ENCODE data around the gene ABCB6.
A peak's percentile ranks its signal among the peaks of the same experiment; 100 is the strongest.

The ABCB6 gene

GRCh38 chr2:219252570-219252899, 33.8 kb upstream of the ABCB6 start:
- peak overlapping the region; percentile 73 for H3K4me3 ChIP-seq (ENCODE audit: low read depth, low read length)
- H3K36me3 ChIP-seq (ENCODE audit: control insufficient read depth, insufficient read depth, low read length), result peaks cover 20% of the 10 kb centered on the region
- H3K4me1 ChIP-seq (ENCODE audit: control insufficient read depth, insufficient read depth, low read length), result peaks cover 15% of the 10 kb centered on the region
- H3K27ac ChIP-seq (ENCODE audit: low read depth, low read length), result no peak overlapping the region
- no peaks in the 10 kb centered on the region for H3K9me3 ChIP-seq (ENCODE audit: control insufficient read depth, insufficient read depth, low read length)
- peaks cover 58% of the 10 kb centered on the region for H3K27me3 ChIP-seq (ENCODE audit: control insufficient read depth, insufficient read depth, low read length)
- no peak overlapping the region for H3K9ac ChIP-seq (ENCODE audit: low read depth, low read length)

GRCh38 chr2:219252084-219252483, 33.3 kb upstream of the ABCB6 start:
- Histone ChIP-seq H3K4me3 (ENCODE audit: low read depth, low read length) (peak overlapping the region; percentile 73; the same call in 1 of the 2 replicates), H3K27ac (ENCODE audit: low read depth, low read length) (no peak overlapping the region), H3K9ac (ENCODE audit: low read depth, low read length) (no peak overlapping the region), H3K9me3 (ENCODE audit: control insufficient read depth, insufficient read depth, low read length) (no peaks in the 10 kb centered on the region), H3K4me1 (ENCODE audit: control insufficient read depth, insufficient read depth, low read length) (peaks cover 15% of the 10 kb centered on the region), H3K36me3 (ENCODE audit: control insufficient read depth, insufficient read depth, low read length) (peaks cover 25% of the 10 kb centered on the region), H3K27me3 (ENCODE audit: control insufficient read depth, insufficient read depth, low read length) (peaks cover 58% of the 10 kb centered on the region)

DNA sequence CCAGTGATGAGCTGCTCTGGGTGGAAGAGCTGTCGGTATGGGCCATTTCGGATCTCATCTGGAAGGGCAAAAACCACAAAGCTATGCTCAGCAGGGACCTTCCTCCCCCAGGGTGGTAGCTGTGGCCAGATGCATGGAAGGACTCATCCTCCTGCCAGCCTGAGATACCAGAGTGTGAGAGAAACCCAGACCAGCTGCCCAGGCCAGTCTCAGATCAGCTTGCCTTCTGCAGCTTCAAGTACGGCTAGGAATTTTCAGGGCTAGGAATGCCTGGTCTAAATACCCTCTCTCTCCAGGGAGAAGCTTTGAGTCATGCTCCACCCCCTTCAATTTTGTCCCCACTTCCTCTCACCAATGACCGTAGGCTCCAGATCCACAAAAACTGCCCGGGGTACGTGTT, 32.9 kb upstream of the ABCB6 start:
- Histone ChIP-seq H3K4me3 (ENCODE audit: low read depth, low read length) (no peak overlapping the region), H3K27me3 (ENCODE audit: control insufficient read depth, insufficient read depth, low read length) (peaks cover 56% of the 10 kb centered on the region), H3K27ac (ENCODE audit: low read depth, low read length) (no peak overlapping the region), H3K4me1 (ENCODE audit: control insufficient read depth, insufficient read depth, low read length) (peaks cover 15% of the 10 kb centered on the region), H3K9ac (ENCODE audit: low read depth, low read length) (no peak overlapping the region), H3K9me3 (ENCODE audit: control insufficient read depth, insufficient read depth, low read length) (no peaks in the 10 kb centered on the region), H3K36me3 (ENCODE audit: control insufficient read depth, insufficient read depth, low read length) (peaks cover 29% of the 10 kb centered on the region)

- no peak overlapping the region for H3K4me3 ChIP-seq (ENCODE audit: low read depth, low read length)
- H3K27ac ChIP-seq (ENCODE audit: low read depth, low read length), result no peak overlapping the region
- peaks cover 29% of the 10 kb centered on the region for H3K36me3 ChIP-seq (ENCODE audit: control insufficient read depth, insufficient read depth, low read length)
- H3K4me1 ChIP-seq (ENCODE audit: control insufficient read depth, insufficient read depth, low read length), result peaks cover 19% of the 10 kb centered on the region
- no peak overlapping the region for H3K9ac ChIP-seq (ENCODE audit: low read depth, low read length)
- H3K27me3 ChIP-seq (ENCODE audit: control insufficient read depth, insufficient read depth, low read length), result peaks cover 42% of the 10 kb centered on the region
- no peaks in the 10 kb centered on the region for H3K9me3 ChIP-seq (ENCODE audit: control insufficient read depth, insufficient read depth, low read length)
These were observed 31.5 kb upstream of the ABCB6 start for GRCh38 chr2:219250049-219250781.

DNA sequence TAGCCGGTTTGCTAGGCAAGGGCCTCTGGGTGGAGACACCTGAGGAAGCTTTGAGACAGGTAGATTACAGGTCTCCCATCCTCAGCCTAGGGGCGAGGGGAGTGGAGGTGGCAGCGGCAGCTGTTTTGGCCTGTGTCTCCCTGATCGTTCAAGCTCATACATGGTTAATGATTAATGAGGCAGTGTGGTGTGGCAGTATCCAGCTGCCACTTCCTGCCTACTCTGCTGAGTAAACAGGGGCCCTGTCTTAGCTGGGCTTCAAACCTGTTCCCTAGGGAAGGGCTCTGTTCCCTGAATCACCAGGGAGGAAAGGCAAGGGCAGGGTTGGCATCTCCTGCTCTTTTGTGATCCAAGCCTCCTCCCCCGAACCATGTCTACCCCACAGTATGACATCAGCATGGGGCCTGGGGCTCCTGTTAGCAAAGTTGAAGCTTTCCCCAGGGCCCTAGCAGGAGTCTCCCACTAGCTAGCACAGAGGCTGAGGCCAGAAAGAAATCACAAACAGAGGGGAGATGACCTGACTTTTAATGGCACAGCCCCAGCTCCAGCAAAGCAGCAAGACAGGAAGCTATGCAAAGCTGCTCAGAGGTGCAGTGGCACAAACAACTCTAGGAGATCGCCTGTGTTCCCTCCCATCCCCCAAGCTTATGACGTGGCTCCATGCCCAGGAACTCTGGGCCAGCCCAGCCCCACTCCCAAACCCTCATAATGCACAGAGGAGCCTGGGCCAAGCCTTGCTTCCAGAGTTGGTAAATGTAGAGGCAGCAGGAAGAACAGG, 30.6 kb upstream of the ABCB6 start:
- H3K4me1 ChIP-seq (ENCODE audit: control insufficient read depth, insufficient read depth, low read length), result peaks cover 15% of the 10 kb centered on the region

GRCh38 chr2:219248845-219249202, 30.1 kb upstream of the ABCB6 start:
- H3K36me3 ChIP-seq (ENCODE audit: control insufficient read depth, insufficient read depth, low read length), result peaks cover 29% of the 10 kb centered on the region
- H3K27me3 ChIP-seq (ENCODE audit: control insufficient read depth, insufficient read depth, low read length), result peaks cover 28% of the 10 kb centered on the region
- H3K27ac ChIP-seq (ENCODE audit: low read depth, low read length), result peak overlapping the region; percentile 70
- H3K4me3 ChIP-seq (ENCODE audit: low read depth, low read length), result no peak overlapping the region
- peaks cover 14% of the 10 kb centered on the region for H3K4me1 ChIP-seq (ENCODE audit: control insufficient read depth, insufficient read depth, low read length)
- H3K9ac ChIP-seq (ENCODE audit: low read depth, low read length), result no peak overlapping the region
- H3K9me3 ChIP-seq (ENCODE audit: control insufficient read depth, insufficient read depth, low read length), result no peaks in the 10 kb centered on the region

More for the DNA sequence above, 30.6 kb upstream of the ABCB6 start:
- peaks cover 29% of the 10 kb centered on the region for H3K36me3 ChIP-seq (ENCODE audit: control insufficient read depth, insufficient read depth, low read length)
- H3K27ac ChIP-seq (ENCODE audit: low read depth, low read length), result peak overlapping the region; percentile 70
- H3K9ac ChIP-seq (ENCODE audit: low read depth, low read length), result no peak overlapping the region
- H3K4me3 ChIP-seq (ENCODE audit: low read depth, low read length), result no peak overlapping the region
- peaks cover 33% of the 10 kb centered on the region for H3K27me3 ChIP-seq (ENCODE audit: control insufficient read depth, insufficient read depth, low read length)
- H3K9me3 ChIP-seq (ENCODE audit: control insufficient read depth, insufficient read depth, low read length), result no peaks in the 10 kb centered on the region

DNA sequence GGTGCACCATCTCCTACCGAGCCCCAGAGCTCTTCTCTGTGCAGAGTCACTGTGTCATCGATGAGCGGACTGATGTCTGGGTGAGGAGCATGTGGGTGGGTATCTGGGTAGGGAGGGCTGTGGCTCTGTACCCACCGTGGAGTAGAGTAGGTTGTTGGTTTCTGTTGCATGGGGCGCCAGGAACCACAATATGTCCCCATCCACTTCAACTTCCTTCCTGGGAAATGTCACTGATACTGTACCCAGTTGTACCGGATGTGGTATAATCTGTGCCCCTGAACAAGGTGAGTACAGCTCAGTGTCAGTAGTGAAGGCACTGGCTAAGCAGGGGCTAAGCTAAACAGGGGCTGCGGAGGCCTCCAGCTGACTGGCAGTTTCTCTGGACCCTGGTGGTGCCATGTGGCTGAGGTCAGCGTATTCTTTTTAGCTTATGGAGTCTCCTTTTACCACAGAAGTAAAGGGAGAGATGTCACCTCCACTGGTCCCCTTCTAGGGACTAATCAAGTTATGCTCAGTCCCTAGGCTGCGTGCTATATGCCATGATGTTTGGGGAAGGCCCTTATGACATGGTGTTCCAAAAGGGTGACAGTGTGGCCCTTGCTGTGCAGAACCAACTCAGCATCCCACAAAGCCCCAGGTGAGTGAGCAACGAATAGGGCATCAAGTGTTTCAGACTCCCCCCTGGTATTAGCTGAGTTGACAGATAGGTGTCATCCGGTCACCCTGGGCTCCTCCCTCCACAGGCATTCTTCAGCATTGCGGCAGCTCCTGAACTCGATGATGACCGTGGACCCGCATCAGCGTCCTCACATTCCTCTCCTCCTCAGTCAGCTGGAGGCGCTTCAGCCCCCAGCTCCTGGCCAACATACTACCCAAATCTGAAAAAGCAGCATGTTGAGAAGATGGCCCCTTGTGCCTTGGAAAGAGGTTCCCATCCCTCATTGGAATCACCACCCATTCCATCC, 29.2 kb upstream of the ABCB6 start:
- H3K36me3 ChIP-seq (ENCODE audit: control insufficient read depth, insufficient read depth, low read length), result peaks cover 29% of the 10 kb centered on the region
- H3K27me3 ChIP-seq (ENCODE audit: control insufficient read depth, insufficient read depth, low read length), result peaks cover 19% of the 10 kb centered on the region
- H3K4me3 ChIP-seq (ENCODE audit: low read depth, low read length), result no peak overlapping the region
- no peak overlapping the region for H3K27ac ChIP-seq (ENCODE audit: low read depth, low read length)
- H3K4me1 ChIP-seq (ENCODE audit: control insufficient read depth, insufficient read depth, low read length), result peaks cover 14% of the 10 kb centered on the region
- H3K9ac ChIP-seq (ENCODE audit: low read depth, low read length), result no peak overlapping the region
- no peaks in the 10 kb centered on the region for H3K9me3 ChIP-seq (ENCODE audit: control insufficient read depth, insufficient read depth, low read length)

GRCh38 chr2:219246559-219246958, 27.8 kb upstream of the ABCB6 start:
- Histone ChIP-seq H3K4me3 (ENCODE audit: low read depth, low read length) (no peak overlapping the region), H3K9me3 (ENCODE audit: control insufficient read depth, insufficient read depth, low read length) (no peaks in the 10 kb centered on the region), H3K27ac (ENCODE audit: low read depth, low read length) (no peak overlapping the region), H3K36me3 (ENCODE audit: control insufficient read depth, insufficient read depth, low read length) (peaks cover 29% of the 10 kb centered on the region), H3K9ac (ENCODE audit: low read depth, low read length) (no peak overlapping the region), H3K27me3 (ENCODE audit: control insufficient read depth, insufficient read depth, low read length) (peaks cover 5% of the 10 kb centered on the region), H3K4me1 (ENCODE audit: control insufficient read depth, insufficient read depth, low read length) (peaks cover 4% of the 10 kb centered on the region)

DNA sequence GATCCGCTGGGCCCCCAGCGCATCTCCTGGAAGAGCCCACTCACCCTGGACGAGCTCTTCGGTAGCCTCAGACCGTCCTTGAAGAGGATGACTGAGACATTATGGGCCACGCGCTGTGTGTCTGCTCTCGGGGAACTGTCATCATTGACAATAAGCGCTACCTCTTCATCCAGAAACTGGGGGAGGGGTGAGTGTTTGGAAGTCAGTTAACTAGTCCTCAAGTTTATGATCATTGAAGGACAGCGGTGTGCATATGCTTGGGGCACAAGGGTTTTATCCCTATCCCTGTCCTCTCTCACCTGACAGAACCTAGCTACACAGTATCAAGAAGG, 27.1 kb upstream of the ABCB6 start:
- Histone ChIP-seq H3K27me3 (ENCODE audit: control insufficient read depth, insufficient read depth, low read length) (no peaks in the 10 kb centered on the region), H3K27ac (ENCODE audit: low read depth, low read length) (peak overlapping the region; percentile 88), H3K9ac (ENCODE audit: low read depth, low read length) (peak overlapping the region; percentile 88), H3K4me3 (ENCODE audit: low read depth, low read length) (peak overlapping the region; percentile 90), H3K9me3 (ENCODE audit: control insufficient read depth, insufficient read depth, low read length) (no peaks in the 10 kb centered on the region), H3K4me1 (ENCODE audit: control insufficient read depth, insufficient read depth, low read length) (peaks cover 4% of the 10 kb centered on the region), H3K36me3 (ENCODE audit: control insufficient read depth, insufficient read depth, low read length) (peaks cover 29% of the 10 kb centered on the region)

DNA sequence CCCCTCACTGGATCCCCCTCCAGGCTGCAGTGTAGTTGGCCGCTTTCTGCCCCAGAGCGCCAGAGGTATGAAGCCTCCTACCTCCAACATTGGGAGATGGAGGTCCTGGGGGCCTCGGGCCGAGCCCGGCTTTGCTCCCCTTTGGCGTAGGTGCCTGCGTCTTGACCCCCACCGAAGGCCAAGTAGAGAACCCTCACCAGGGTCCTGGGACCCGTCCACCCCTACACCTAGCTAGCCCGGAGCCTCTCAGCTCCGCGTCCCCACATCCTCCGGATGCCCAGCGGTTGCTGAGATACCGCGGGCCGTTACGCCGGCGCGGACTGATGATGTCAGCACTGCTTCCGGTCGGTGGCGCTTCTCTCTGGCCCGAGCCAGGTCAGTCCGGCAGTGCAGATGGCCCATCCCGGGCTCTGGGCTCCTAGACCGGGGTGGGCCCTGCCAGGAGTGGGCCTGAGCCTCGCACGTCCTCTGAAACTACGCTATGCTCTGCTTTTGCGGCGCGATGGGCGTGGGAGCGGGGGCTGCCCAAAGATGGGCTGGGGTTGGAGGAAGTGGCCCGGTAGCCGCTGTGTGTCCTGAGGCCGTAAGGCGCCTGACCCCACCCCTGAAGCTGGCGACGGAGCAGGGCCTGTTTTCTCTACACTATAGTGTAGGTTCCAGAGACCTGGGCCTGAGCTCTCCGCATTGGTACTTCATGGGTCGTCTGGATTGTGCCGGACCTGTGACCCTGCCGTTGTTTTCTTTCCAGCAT, 26.6 kb upstream of the ABCB6 start, which contains the start of the genes GLB1L and STK16:
TSS of gene GLB1L (minus strand) at position 297 of the 751 bp plus-strand sequence. CDS start 1,871 bp downstream, outside the sequence.
TSS of gene STK16 (plus strand) at position 332 of the 751 bp plus-strand sequence. CDS start 521 bp downstream, outside the sequence.
- Histone ChIP-seq H3K27me3 (ENCODE audit: control insufficient read depth, insufficient read depth, low read length) (no peaks in the 10 kb centered on the region), H3K4me3 (ENCODE audit: low read depth, low read length) (peak within 1 kb of the TSS; percentile 90), H3K27ac (ENCODE audit: low read depth, low read length) (peak within 1 kb of the TSS; percentile 88), H3K9ac (ENCODE audit: low read depth, low read length) (peak within 1 kb of the TSS; percentile 88), H3K36me3 (ENCODE audit: control insufficient read depth, insufficient read depth, low read length) (peaks cover 24% of the 10 kb centered on the region), H3K9me3 (ENCODE audit: control insufficient read depth, insufficient read depth, low read length) (no peaks in the 10 kb centered on the region), H3K4me1 (ENCODE audit: control insufficient read depth, insufficient read depth, low read length) (peaks cover 4% of the 10 kb centered on the region)
